Lower leg skin (tissue), 3 donors: ENCODE results near the gene AKAP8L.

Source experiments
- POLR2A ChIP-seq, 2 donors: fragments of 450-650 bp; IDR thresholded peaks; one replicate each; pipeline ENCODE4 v1.6.1; 2016 to 2017; ENCODE audit warnings: antibody characterized with exemption in 2 of 2, mild to moderate bottlenecking in 1 of 2, moderate library complexity in 1 of 2
- TF ChIP-seq, protein P1 (sequence below), 3 donors: fragments of 450-650 bp; IDR thresholded peaks; one replicate each; pipeline ENCODE4 v1.5.1; 2016; ENCODE audit warnings: antibody characterized with exemption in 3 of 3, mild to moderate bottlenecking in 3 of 3, moderate library complexity in 2 of 3

DNA sequence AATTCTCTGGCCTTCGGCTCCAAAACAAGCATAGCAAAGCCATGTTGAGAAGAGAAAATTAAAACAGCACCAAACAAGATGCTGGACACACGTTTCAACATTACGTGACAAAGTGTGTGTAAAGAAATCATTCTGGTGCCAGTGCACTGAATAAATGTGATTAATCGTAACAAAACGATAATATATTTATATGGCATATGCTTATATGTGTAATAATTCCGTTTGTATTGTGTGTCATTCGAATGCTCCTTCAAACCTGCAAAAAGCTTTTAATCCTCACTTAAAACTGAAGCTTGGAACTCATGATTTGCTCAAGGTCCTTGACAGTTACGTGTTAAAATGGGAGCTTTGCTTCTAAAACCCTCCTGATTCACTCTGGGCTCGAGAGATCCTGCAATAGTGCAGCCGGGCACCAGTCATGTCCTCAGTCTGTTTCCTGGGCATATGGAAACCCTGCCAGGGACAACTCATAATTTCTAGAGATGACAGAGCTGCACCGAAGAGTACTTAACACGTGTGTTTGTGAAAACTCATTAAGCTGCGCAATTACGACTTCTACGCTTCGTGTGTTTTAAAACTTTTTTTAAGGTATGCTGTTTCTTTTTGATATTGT lies 731 bp upstream of the AKAP8L start:
- TF ChIP-seq, protein P1, sequence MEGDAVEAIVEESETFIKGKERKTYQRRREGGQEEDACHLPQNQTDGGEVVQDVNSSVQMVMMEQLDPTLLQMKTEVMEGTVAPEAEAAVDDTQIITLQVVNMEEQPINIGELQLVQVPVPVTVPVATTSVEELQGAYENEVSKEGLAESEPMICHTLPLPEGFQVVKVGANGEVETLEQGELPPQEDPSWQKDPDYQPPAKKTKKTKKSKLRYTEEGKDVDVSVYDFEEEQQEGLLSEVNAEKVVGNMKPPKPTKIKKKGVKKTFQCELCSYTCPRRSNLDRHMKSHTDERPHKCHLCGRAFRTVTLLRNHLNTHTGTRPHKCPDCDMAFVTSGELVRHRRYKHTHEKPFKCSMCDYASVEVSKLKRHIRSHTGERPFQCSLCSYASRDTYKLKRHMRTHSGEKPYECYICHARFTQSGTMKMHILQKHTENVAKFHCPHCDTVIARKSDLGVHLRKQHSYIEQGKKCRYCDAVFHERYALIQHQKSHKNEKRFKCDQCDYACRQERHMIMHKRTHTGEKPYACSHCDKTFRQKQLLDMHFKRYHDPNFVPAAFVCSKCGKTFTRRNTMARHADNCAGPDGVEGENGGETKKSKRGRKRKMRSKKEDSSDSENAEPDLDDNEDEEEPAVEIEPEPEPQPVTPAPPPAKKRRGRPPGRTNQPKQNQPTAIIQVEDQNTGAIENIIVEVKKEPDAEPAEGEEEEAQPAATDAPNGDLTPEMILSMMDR (IDR thresholded peaks at IDR 0.05): no peak
- TF ChIP-seq POLR2A (IDR thresholded peaks at IDR 0.05): no peak
